Mucosa of rectum (tissue), 2 donors: Measurements from ENCODE around the gene SLC5A4.

Source experiments
- H3K27ac ChIP-seq, 2 donors: one replicate each; pipeline ENCODE4 v1.7.0; 2013; ENCODE audit warnings: inconsistent platforms in 2 of 2, low read depth in 2 of 2, low read length in 2 of 2
- H3K27me3 ChIP-seq, 2 donors: one replicate each; pipeline ENCODE4 v1.7.0; 2013; ENCODE audit warnings: low read length in 2 of 2; ENCODE audit not compliant: control insufficient read depth in 2 of 2, insufficient read depth in 2 of 2
- H3K36me3 ChIP-seq, 2 donors: one replicate each; pipeline ENCODE4 v1.7.0; 2013; ENCODE audit warnings: low read length in 2 of 2; ENCODE audit not compliant: control insufficient read depth in 2 of 2, insufficient read depth in 2 of 2
- H3K4me1 ChIP-seq, 2 donors: one replicate each; pipeline ENCODE4 v1.7.0; 2013; ENCODE audit warnings: low read length in 2 of 2, mild to moderate bottlenecking in 1 of 2; ENCODE audit not compliant: control insufficient read depth in 2 of 2, insufficient read depth in 2 of 2
- H3K4me3 ChIP-seq, 2 donors: one replicate each; pipeline ENCODE4 v1.7.0; 2013; ENCODE audit warnings: low read length in 2 of 2
- H3K9ac ChIP-seq, 2 donors: one replicate each; pipeline ENCODE4 v1.7.0; 2013; ENCODE audit warnings: low read length in 2 of 2, low read depth in 1 of 2, mild to moderate bottlenecking in 1 of 2
- H3K9me3 ChIP-seq, 2 donors: one replicate each; pipeline ENCODE4 v1.7.0; 2013; ENCODE audit warnings: low read length in 2 of 2; ENCODE audit not compliant: control insufficient read depth in 2 of 2
- donor health status: healthy.
- donor health status: Normal muscosa, but diverticular disease.

Gene SLC5A4

GRCh38 chr22:32208681-32209080, 46.5 kb downstream of the SLC5A4 start:
- H3K9ac ChIP-seq, result no peak overlapping the region
- H3K27ac ChIP-seq, result no peak overlapping the region
- no peaks in the 10 kb centered on the region for H3K36me3 ChIP-seq

GRCh38 chr22:32207971-32208480, 47.1 kb downstream of the SLC5A4 start:
- H3K4me1 ChIP-seq, result peaks cover 0 to 2% of the 10 kb centered on the region in 2 donors
- no peak overlapping the region for H3K4me3 ChIP-seq

More at GRCh38 chr22:32208681-32209080, 46.5 kb downstream of the SLC5A4 start:
- no peak overlapping the region for H3K4me3 ChIP-seq
- no peaks in the 10 kb centered on the region for H3K4me1 ChIP-seq
- H3K9me3 ChIP-seq, result no peaks in the 10 kb centered on the region
- H3K27me3 ChIP-seq, result peaks cover 0 to 1% of the 10 kb centered on the region in 2 donors

GRCh38 chr22:32206774-32207758, 48.1 kb downstream of the SLC5A4 start:
- no peak overlapping the region for H3K4me3 ChIP-seq

More at GRCh38 chr22:32207971-32208480, 47.1 kb downstream of the SLC5A4 start:
- Histone ChIP-seq H3K27ac (no peak overlapping the region), H3K27me3 (peaks cover under 1 to 8% of the 10 kb centered on the region in 2 donors), H3K36me3 (no peaks in the 10 kb centered on the region), H3K9ac (no peak overlapping the region), H3K9me3 (no peaks in the 10 kb centered on the region)

GRCh38 chr22:32205974-32206773, 49.0 kb downstream of the SLC5A4 start:
- Histone ChIP-seq H3K4me1 (peaks cover 2 to 10% of the 10 kb centered on the region in 2 donors), H3K9me3 (no peaks in the 10 kb centered on the region), H3K4me3 (no peak overlapping the region), H3K27me3 (peaks cover 2 to 11% of the 10 kb centered on the region in 2 donors), H3K9ac (no peak overlapping the region), H3K27ac (no peak overlapping the region), H3K36me3 (no peaks in the 10 kb centered on the region)

More at GRCh38 chr22:32206774-32207758, 48.1 kb downstream of the SLC5A4 start:
- Histone ChIP-seq H3K36me3 (no peaks in the 10 kb centered on the region), H3K4me1 (peaks cover 2 to 10% of the 10 kb centered on the region in 2 donors), H3K27ac (no peak overlapping the region), H3K9ac (no peak overlapping the region), H3K9me3 (no peaks in the 10 kb centered on the region), H3K27me3 (peaks cover 2 to 11% of the 10 kb centered on the region in 2 donors)

GRCh38 chr22:32204856-32205722, 50.1 kb downstream of the SLC5A4 start, which contains the start of gene RFPL2:
Gene RFPL2 (minus strand): TSS chr22:32205073. CDS start chr22:32202451, 2,622 bp downstream.
- peak within 1 kb of the TSS in 1 of 2 donors; percentile 20 for H3K4me3 ChIP-seq
- H3K27ac ChIP-seq, result no peak within 1 kb of the TSS
- no peaks in the 10 kb centered on the region for H3K9me3 ChIP-seq
- no peak within 1 kb of the TSS for H3K9ac ChIP-seq
- no peaks in the 10 kb centered on the region for H3K36me3 ChIP-seq
- peaks cover 2 to 11% of the 10 kb centered on the region in 2 donors for H3K27me3 ChIP-seq
- H3K4me1 ChIP-seq, result peaks cover 2 to 10% of the 10 kb centered on the region in 2 donors

- Histone ChIP-seq H3K9ac (no peak overlapping the region), H3K4me3 (peak overlapping the region in 1 of 2 donors; percentile 20), H3K4me1 (peaks cover 2 to 10% of the 10 kb centered on the region in 2 donors), H3K27me3 (peaks cover 2 to 11% of the 10 kb centered on the region in 2 donors), H3K9me3 (no peaks in the 10 kb centered on the region), H3K27ac (no peak overlapping the region), H3K36me3 (no peaks in the 10 kb centered on the region)
Measured at GRCh38 chr22:32204040-32204855, 50.9 kb downstream of the SLC5A4 start.

- Histone ChIP-seq H3K27me3 (peaks cover 2 to 11% of the 10 kb centered on the region in 2 donors), H3K4me1 (peaks cover 2 to 10% of the 10 kb centered on the region in 2 donors), H3K27ac (no peak overlapping the region), H3K4me3 (no peak overlapping the region), H3K9ac (no peak overlapping the region), H3K36me3 (no peaks in the 10 kb centered on the region), H3K9me3 (no peaks in the 10 kb centered on the region)
Measured at GRCh38 chr22:32203181-32204039, 51.7 kb downstream of the SLC5A4 start.

GRCh38 chr22:32202539-32203180, 52.5 kb downstream of the SLC5A4 start:
- H3K9ac ChIP-seq, result no peak overlapping the region
- no peaks in the 10 kb centered on the region for H3K9me3 ChIP-seq
- peak overlapping the region in 1 of 2 donors; percentile 21 for H3K4me3 ChIP-seq
- no peak overlapping the region for H3K27ac ChIP-seq
- H3K36me3 ChIP-seq, result no peaks in the 10 kb centered on the region
- peaks cover 2 to 11% of the 10 kb centered on the region in 2 donors for H3K27me3 ChIP-seq
- peaks cover 2 to 10% of the 10 kb centered on the region in 2 donors for H3K4me1 ChIP-seq
